NT2/D1 (cell line): ENCODE data around the gene HP1BP3.

Experiments used
- SUZ12 ChIP-seq: IDR thresholded peaks from 2 replicates; pipeline ENCODE4 v1.6.1; 2011; ENCODE audit not compliant: insufficient read length, insufficient read depth; ENCODE audit errors: extremely low read depth
- YY1 ChIP-seq: IDR thresholded peaks from 2 replicates; pipeline ENCODE4 v1.6.1; 2011; ENCODE audit not compliant: insufficient read length, insufficient read depth

GRCh38 chr1:20698195-20698910 lies 88.8 kb downstream of the HP1BP3 start:
- TF ChIP-seq YY1 (no peak), SUZ12 (no peak)
